Putamen (tissue), 1 donor: Measurements from ENCODE around the gene TNFRSF8.

Experiments
- DNase-seq: peaks from one replicate; pipeline ENCODE4 v3.0.0-alpha.2; 2016; ENCODE audit warnings: low spot score

Gene TNFRSF8

DNA sequence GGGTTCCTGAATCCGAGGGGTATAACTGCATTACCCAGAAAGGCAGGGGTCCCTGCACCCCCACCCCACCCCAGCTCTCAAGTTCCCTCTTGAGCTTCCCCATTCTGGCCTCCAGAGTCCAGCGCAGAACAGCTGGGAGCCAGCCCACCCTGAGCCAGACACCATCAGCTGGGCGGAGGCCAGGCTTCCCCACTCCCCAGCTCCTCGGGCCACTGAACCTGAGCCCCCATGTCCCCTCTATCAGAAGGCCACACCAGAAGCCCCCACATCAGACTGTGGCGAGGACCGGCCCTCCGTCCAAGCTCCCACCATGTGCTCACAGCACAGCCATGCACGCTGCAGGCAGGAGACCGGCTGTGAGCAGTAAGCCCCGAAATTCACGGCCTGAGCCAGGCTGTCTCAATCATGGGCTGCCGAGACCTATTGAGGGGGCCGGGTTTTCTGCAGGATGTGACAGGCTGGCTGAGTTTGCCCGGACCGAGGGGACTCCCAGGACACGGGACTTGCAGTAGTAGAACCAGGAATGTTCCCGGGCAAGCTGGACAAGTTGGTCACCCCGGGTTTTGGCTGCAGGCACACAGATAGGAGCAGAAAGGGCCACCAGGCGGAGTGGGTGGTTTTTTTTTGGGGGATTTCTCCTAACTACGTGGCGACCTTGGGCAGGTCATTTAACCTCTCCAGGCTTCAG, 78.2 kb downstream of the TNFRSF8 start:
- no peak for DNase-seq

DNA sequence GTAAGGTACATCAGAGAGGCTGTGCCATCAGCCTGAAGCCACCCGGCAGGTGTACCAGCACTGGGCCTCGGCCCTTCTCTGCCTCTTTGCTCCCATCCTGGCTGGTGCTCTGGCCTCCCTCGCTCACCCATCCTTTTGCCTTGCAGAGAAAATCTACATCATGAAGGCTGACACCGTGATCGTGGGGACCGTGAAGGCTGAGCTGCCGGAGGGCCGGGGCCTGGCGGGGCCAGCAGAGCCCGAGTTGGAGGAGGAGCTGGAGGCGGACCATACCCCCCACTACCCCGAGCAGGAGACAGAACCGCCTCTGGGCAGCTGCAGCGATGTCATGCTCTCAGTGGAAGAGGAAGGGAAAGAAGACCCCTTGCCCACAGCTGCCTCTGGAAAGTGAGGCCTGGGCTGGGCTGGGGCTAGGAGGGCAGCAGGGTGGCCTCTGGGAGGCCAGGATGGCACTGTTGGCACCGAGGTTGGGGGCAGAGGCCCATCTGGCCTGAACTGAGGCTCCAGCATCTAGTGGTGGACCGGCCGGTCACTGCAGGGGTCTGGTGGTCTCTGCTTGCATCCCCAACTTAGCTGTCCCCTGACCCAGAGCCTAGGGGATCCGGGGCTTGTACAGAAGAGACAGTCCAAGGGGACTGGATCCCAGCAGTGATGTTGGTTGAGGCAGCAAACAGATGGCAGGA, 79.2 kb downstream of the TNFRSF8 start:
- no peak for DNase-seq

DNA sequence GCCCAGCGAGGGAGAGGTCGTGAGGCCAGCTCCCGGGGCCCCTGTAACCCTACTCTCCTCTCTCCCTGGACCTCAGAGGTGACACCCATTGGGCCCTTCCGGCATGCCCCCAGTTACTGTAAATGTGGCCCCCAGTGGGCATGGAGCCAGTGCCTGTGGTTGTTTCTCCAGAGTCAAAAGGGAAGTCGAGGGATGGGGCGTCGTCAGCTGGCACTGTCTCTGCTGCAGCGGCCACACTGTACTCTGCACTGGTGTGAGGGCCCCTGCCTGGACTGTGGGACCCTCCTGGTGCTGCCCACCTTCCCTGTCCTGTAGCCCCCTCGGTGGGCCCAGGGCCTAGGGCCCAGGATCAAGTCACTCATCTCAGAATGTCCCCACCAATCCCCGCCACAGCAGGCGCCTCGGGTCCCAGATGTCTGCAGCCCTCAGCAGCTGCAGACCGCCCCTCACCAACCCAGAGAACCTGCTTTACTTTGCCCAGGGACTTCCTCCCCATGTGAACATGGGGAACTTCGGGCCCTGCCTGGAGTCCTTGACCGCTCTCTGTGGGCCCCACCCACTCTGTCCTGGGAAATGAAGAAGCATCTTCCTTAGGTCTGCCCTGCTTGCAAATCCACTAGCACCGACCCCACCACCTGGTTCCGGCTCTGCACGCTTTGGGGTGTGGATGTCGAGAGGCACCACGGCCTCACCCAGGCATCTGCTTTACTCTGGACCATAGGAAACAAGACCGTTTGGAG, 80.0 kb downstream of the TNFRSF8 start:
- DNase-seq: no peak

DNA sequence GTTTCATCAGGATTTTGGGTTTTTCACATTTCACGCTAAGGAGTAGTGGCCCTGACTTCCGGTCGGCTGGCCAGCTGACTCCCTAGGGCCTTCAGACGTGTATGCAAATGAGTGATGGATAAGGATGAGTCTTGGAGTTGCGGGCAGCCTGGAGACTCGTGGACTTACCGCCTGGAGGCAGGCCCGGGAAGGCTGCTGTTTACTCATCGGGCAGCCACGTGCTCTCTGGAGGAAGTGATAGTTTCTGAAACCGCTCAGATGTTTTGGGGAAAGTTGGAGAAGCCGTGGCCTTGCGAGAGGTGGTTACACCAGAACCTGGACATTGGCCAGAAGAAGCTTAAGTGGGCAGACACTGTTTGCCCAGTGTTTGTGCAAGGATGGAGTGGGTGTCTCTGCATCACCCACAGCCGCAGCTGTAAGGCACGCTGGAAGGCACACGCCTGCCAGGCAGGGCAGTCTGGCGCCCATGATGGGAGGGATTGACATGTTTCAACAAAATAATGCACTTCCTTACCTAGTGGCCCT, 80.6 kb downstream of the TNFRSF8 start:
- peak; percentile 61 for DNase-seq

DNA sequence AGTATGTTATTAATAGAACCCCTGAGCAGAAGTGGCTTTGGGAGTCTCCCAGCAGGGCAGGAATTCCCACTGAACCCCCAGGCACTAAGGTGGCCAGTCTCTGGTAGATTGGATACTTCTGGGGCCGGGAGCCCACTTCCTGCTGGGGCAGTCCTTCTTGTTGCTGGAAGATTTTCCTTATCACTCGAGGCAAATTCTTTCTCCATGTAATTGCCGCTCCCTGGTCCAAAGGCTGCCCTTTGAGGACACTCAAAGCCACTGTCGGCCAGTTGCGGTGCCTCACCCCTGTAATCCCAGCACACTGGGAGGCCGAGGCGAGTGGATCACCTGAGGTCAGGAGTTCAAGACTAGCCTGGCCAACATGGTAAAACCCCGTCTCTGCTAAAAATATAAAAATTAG, 81.1 kb downstream of the TNFRSF8 start:
- no peak for DNase-seq

DNA sequence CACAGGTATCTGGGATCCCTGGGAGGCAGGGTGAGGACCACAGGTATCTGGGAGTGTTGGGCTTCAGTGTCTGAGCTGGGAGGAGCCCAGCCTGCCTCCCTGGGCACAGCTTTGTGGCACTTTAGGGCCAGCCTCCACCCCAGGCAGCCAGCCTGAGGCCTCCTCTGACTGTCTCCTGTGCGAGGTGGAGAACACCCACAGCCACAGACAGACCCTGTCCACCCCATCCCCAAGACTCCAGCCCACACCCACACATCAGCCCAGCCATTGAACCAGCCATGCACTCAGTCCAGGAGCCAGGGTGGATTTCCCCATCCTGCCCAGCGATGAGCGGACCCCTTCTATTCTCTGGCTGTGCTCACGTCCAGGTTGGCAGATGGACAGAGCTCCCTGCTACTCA, 81.9 kb downstream of the TNFRSF8 start:
- no peak for DNase-seq

DNA sequence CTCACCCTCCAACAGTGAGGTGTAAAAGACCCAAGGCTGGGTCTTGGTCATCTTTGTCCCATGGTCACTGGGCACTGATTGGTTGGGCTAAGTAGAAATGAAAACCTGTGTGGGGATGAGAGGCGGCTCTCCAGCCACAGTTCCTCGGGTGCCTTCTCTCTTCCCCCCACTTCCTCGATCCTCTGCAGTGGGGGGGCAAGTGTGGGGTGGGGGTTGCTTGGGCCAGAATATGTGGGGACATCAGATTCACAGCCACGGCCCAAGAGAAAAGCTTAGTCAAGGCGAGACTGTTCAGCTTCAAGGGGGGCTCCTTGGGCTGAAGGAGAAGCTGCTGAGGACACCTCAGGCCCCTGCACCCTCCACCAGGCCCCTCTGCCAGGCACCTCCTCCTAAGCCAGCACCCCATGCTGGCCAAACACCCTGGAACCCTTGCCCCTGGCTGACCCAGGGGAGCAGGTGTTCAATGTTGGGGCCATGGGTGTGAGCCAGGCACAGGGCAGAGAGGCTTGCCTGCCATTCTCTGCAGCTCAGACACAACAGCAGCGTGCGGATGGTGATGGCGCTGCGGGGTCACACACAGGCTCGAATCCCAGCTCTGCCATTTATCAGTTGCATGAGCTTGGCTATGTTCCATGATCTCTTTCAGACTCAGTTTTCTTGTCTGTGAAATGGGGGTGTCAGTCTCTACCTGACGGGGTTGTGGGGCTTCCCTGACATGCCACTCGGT, 82.7 kb downstream of the TNFRSF8 start:
- no peak for DNase-seq

DNA sequence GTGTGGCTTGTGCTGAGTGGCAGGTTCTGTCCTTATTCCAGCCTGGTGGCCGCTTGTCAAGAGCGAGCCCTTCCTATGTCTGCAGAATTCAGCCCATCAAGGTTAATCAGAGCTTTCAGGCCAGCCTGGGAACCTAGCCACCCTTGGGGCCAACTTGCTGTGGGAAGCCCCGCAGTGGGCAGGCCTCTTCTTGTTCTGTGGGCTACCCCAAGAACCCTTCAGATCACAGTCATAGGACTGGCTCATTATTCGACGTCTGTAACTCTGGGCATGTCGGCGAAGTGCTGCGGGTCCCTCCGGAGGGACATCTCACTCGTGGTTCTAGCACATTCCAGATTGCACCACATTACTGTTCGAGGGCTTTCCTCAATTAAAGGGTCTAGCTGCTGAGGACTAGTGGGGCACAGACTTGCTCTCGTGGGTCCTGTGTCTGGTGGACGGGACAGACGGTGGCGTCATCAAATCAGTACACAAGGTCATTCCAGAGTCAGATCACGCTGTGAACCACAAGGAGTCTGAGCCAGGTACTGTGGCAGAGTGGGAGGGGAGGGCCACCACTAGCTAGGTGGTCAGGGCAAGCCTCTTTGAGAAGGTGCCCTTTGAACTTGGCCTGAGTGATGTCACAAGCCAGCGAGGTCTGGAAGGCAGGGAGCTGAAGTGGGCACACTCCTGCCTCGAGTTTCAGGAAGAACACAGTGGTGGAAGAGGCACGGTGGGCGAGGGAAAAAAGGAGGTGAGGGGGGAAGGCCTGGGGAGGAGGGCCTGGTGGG, 83.4 kb downstream of the TNFRSF8 start:
- DNase-seq: no peak

DNA sequence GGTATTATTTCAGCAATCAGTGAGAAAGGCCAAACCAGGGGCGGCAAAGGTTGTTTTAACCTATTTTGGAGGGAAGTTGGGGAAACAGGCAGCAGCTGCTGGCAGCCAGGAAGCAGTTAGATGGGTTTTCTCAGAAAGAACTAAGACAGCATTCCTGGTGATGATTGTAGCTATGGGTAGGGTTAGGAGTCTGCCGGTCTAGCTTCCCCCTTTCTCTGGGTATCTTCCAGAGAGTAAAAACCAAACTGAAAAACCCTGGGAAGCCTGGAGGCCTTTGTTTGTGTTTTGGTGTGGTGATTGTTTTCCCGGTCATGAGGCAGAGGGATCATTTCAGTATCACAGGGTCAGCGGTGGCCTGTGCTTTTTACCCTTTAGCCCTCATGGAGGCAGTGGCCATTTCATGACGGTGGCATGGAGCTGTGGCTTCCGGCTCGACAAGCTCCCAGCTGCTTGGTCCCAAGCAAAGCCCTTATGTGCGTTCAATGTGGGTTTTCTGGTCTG, 84.1 kb downstream of the TNFRSF8 start:
- DNase-seq: no peak

DNA sequence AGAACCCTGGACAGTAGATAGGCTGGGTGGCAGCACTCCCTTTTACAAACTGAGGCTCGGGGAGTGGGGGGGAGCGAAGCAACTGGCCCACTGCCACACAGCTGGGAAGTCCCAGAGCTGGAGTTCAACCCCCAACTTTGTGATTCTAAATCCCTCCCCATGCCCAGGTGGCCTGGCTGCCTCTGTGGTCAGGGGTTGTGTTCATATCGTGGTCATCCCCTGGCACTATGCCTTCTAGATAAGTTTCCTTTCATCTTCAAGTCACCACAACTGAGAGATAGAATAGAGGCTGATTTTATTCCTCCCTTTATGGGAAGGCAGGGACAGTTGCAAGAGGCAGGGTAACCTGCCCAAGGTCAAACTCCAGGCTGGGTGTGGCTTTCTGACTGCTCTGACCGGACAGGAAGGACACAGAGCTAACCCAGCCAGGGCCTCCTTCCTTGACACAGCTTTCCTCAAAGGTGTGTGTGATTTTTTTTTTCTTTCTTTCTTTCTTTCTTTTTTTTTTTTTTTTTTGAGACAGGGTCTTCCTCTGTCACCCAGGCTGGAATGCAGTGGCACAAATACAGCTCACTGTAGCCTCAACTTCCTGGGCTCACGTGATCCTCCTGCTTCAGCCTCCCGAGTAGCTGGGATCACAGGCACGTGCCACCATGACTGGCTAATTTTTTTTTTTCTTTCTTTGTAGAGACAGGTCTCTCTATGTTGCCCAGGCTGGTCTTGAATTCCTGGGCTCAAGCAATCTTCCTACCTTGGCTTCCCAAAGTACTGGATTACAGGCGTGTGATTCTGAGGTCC, 85.3 kb downstream of the TNFRSF8 start:
- DNase-seq: no peak

DNA sequence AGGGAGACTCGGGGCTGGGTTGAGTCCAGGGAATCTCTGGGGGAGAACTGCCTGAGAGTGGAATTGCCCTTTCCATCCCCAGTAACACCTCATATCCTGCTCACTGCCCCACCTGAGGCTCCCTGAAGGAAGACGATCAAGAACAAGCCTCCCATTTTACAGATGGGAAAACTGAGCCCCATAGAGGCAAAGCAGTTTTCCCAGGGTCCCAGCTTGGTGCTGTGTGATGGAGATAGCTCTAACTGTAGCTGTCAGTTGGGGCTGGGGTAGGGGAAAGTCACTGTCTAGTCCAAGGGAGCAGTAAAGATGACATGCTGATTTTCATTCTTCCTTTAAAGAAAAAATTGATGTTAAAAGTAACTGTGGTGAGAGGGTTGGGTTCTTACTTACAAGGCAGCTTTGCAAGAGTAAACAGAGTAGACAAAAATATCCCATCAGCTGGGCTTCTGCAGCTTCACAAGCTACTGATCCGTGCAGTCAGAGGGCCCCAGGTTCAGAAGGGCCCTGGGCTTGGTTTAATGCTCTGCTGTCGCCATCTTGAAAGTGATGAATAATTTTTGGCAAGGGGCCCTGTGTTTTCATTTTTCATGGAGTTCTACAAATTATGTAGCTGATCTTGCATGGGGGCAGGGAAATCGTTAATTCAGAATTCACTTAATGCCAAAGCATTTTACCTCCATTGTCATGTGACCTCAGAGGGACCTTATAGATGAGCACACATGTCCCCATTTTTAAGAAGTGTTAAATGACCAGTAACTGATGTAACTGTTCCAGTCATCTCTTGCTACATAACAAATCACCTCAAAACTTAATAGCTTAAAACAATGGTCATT, 86.1 kb downstream of the TNFRSF8 start:
- no peak for DNase-seq

DNA sequence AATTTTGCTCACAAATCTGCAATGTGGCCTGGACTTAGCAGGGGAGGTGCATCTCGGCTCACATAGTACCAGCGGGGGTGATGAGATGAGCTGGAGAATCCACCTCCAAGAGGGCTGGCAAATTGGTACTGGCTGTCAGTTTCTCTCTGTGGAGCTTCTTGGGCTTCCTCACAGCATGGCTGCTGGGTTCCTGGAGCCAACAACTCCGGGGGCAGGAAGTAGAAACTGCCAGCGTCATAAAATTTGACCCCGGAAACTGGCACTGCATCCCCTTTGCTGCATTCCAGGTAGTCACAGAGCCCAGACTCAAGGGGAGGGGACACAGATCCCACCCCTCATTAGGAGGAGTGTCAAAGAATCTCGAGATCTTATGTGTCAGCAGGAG, 86.7 kb downstream of the TNFRSF8 start:
- no peak for DNase-seq

DNA sequence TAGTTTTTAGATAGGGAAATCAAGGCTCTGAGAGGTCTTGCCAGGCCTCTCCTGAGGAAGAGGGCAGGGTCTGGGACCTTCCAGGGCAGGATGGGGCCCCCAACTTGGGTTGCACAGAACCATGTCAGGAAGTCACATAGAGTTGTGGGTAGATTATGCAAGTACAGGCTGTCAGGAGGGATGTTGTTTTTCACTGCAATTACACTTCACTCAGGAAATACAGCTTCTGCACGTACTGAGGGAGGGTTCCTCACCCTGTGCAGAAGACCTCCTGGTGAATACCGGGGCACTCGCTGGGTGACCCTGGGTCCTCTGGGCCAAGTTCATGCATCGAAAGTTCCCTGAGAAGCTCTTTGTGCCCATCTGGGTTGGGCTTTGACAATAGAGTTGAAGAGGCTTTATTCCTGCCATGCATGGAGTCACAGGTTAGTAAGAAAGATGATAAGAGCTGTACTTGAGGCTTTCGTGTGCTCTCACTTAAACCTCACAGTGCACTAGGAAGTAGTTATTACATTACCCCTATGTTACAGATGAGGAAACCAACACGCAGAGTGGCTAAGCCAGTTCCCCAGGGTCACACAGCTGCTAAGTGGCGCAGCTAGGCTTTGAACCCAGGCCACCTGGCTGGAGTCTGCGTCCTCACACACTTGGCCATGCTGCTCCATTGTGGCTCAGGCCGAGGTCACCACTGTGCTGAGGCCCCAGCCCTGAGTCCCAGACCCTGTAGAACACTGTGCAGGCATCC, 87.5 kb downstream of the TNFRSF8 start:
- no peak for DNase-seq

DNA sequence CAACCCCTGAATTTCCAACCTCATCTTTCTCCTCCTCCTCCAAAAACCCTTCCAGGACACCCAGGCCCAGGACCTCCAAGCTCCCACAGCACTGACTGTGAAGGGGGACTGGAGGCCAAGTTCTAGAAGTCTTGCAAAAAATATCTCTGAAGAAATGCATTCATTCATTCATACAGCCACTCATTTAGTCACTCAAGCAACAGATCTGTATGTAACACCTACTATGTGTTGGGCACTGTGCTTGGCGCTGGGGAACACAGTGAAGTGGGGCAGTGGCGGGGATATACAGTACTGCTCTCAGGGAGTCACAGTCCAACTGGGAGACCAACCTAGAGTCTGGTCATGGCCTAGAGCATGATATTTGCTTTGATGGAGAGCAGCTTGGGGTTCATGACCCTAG, 88.4 kb downstream of the TNFRSF8 start:
- DNase-seq: no peak

DNA sequence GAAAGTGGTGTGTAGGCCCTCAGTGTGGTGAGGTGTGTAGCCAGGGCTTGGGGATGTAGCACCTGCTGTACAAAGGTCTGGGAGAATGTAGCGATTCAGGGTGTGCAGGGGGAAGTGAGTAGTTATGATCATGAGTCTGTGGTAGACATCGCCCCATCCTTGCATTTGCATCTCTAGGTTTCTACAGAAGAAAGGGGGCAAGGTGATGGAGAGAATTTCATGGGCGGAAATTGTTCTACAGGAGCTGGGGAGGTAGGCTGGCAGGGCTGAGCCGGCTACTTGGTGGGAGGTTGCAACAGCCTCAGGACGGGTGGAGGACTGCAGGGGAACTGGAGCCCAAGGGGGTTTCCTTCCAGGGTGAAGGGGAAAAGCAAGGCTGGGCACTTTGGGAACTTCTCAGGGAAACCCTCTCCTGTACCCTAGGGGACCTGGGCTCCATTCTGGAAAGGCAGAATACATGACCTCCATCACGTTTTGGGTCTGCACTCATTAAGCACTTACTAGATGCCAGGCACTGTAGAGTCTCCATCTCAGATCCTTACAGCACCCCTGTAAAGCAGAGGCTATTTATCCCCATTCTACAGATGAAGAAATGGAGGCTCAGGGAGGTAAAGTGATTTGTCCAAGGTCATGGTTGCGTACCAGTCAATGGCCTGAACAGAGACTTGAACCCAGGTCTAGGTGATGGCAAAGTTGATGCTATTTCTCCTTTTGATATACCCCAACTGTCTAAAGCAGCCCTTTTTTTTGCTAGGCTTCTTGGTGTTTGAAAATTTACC, 89.2 kb downstream of the TNFRSF8 start:
- no peak for DNase-seq

DNA sequence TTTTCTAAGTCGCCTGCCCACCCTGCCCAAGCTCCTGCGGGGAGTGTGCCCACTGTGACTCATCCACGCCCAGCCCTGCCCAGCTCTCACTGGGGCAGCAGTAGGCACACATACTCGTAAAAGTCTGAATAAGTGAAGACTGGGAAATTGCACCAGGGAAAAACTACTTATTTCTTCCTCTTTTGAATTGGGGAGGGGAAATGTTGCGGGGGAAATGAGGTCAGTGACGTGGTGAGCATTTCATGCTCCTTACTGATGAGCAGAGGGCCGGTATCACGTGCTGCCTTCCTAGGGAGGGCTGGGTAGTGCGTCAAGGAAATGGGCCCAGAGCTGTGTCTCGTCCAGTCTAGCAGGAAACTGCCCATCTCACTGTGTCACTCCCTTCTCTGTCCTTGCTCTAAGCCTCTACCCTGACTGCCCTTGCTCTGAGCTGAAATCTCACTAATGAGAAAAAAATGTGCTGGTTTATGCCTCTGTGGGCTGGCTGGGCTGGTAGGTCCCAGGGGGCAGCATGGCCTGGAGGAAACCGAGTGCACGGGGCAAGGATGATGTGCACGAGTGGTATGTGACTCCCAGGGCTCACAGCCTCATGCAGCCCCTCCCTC, 90.2 kb downstream of the TNFRSF8 start:
- DNase-seq: peak; percentile 42

DNA sequence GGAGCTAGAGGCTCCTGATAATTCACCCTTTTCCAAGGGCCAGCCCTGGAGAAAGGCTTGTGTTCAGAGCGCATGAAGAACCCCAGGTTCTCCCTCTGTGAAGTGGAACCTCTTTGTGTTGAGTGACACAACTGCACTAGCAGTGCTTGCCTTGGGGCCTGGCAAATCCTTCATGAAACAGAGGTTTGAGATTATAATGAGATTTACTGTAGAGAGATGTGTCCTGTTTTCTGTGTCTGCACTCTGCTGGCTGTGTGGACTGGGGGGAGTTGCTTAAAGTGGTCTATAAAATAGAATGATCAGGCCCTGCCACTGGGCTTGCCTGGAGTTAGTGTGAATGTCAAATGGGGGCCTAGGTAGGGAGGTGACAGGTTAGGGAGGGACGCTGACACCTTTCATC, 92.2 kb downstream of the TNFRSF8 start:
- no peak for DNase-seq
